ENCODE results near the gene CLIP2. TPM values are rescaled to one million over a fixed set of nuclear protein-coding genes. Genes with fewer than 3 reads are reported as not detected.
"Not testable (repeated sequence)": the region's sequence is repeated elsewhere in the genome, so short reads cannot be mapped to it uniquely, and the experiment has no call there.

The CLIP2 gene
- total RNA-seq (2014; rRNA removed; shearing (Covaris generic)) = 30.1 and 43.6 TPM in 2 replicates

DNA sequence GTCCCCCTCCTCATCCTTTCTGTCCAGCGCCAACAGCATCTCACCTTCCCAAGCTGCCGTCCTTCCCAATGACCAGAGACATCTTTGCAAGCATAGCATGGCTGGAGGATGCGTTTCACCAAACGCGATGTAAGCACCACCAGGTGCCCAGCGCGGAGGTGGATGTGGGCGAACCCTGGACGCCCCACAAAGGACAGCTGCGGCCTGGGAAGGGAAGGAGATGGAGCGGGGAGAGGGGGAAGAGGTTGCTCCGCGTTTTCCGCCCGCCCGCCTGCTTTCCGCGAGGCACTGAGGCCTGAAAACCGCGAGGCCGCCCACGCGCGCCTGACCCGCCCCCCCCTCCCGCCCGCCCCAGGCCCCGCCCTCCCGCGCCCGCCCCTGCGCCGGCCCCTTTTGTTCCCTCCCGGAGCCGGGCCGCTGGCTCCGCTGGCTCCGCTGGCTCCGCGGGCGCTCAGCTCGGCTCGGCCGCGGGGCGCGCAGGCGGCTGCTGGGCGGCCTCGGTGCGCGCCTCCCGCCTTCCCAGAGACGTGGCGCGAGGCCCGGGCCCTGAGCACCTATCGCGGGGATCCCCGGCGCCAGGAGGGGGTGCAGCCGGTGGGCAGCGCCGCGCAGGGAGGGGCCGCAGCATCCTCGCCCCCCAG, at the start of gene CLIP2:
CLIP2 (plus strand) TSS at position 390 of the 641 bp plus-strand sequence. CDS start 28,140 bp downstream, outside the sequence.
- Histone ChIP-seq H3K27me3 (ENCODE audit: control insufficient read depth, insufficient read depth, low read length) (peaks cover 8% of the 10 kb centered on the region), H3K36me3 (replicated peaks; ENCODE audit: control insufficient read depth, insufficient read depth, low read length) (no peaks in the 10 kb centered on the region; the same call in 1 of the 2 replicates), H3K4me3 (ENCODE audit: insufficient read depth, low read depth, low read length) (peak within 1 kb of the TSS; percentile 75)
- peak; percentile 98 for DNase-seq

DNA sequence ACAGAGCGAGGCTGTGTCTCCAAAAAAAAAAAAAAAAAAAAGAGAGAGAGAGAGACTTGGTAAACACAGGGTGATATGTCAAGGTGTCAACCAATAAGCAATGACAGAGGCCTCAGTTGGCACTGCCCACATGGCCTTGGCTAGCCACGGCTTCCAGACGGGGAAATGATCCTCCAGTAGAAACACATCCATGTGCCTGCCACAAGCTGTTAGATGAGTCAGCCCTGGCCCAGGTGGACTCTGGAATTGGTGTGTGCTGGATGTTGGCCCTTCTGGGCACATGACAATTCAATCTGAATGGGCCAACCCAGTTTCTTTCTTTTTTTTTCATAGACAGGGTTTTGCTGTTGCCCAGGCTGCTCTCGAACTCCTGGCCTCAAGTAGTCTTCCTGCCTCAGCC, 48.7 kb upstream of the CLIP2 start:
- no peaks in the 10 kb centered on the region for H3K27me3 ChIP-seq (ENCODE audit: control insufficient read depth, insufficient read depth, low read length)
- no peak for DNase-seq
- no peak overlapping the region for H3K4me3 ChIP-seq (ENCODE audit: insufficient read depth, low read depth, low read length)
- H3K36me3 ChIP-seq (replicated peaks; ENCODE audit: control insufficient read depth, insufficient read depth, low read length) = peaks cover 60% of the 10 kb centered on the region

DNA sequence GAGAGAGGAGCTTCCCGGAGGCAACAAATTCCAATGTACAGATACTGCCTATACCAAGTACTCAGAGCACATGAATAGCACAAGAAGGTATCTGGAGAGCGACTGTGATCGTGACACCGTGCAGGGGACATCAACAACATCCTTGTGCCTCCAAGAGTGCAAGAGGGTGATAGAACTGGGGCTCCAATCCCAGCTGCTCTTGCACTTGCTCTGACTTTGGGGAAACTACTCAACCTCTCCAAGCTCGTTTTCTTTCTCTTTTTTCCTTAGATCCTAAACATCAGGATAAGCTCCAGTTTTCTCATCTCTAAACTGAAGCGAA, 47.1 kb upstream of the CLIP2 start:
- Histone ChIP-seq H3K36me3 (replicated peaks; ENCODE audit: control insufficient read depth, insufficient read depth, low read length) (peaks cover 50% of the 10 kb centered on the region), H3K27me3 (ENCODE audit: control insufficient read depth, insufficient read depth, low read length) (no peaks in the 10 kb centered on the region), H3K4me3 (ENCODE audit: insufficient read depth, low read depth, low read length) (no peak overlapping the region)
- no peak for DNase-seq

DNA sequence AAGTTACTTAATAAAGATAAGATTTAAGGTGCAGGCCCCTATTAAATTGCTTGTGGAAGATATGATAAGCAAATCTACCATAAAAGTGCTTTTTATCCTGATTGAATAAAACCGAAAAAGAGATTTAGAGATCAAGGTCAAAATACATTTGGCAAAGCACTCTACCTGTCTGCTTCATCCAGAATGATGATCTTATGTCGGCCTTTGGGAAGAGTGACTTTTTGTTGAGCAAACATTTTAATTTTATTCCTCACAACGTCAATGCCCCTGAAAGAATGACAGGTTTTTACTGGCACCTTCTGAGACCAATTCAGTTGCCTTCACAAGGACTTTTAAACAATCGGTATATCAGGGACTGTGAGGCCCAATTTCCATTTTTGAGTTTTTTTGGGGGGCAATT, 42.7 kb upstream of the CLIP2 start:
- no peak for DNase-seq
- Histone ChIP-seq H3K4me3 (ENCODE audit: insufficient read depth, low read depth, low read length) (no peak overlapping the region), H3K27me3 (ENCODE audit: control insufficient read depth, insufficient read depth, low read length) (no peaks in the 10 kb centered on the region), H3K36me3 (replicated peaks; ENCODE audit: control insufficient read depth, insufficient read depth, low read length) (peaks cover 47% of the 10 kb centered on the region)

DNA sequence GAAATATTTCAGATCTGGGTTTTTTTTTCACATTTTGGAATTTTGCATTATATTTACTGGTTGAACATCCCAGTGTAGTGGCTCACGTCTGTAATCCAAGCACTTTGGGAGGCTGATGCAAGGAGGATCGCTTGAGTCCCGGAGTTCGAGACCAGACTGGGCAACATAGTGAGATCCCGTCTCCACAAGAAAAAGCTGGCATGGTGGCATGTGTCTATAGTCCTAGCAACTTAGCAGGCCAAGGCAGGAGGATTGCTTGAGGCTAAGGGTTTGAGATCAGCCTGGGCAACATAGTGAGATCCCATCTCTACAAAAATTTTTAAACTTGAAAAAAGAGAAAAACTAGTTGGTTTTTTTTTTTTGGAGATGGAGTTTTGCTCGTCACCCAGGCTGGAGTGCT, 41.1 kb upstream of the CLIP2 start:
- no peak for DNase-seq
- Histone ChIP-seq H3K27me3 (ENCODE audit: control insufficient read depth, insufficient read depth, low read length) (no peaks in the 10 kb centered on the region), H3K36me3 (replicated peaks; ENCODE audit: control insufficient read depth, insufficient read depth, low read length) (peaks cover 39% of the 10 kb centered on the region)

DNA sequence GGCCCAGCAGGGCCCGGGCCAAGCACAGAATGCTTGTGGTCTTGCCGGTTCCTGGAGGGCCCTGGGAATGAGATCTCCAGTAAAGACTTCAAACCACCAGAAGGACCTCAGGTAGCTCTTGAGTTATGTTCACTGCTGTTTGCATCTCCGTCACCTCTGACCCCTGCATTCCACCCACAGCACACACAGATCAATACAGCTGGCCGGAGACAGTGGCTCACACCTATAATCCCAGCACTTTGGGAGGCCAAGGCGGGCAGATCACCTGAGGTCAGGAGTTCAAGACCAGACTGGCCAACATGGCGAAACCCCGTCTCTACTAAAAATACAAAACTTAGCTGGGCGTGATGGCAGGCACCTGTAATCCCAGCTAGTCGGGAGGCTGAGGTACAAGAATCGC, 40.1 kb upstream of the CLIP2 start:
- H3K27me3 ChIP-seq (ENCODE audit: control insufficient read depth, insufficient read depth, low read length); DNase-seq; H3K4me3 ChIP-seq (ENCODE audit: insufficient read depth, low read depth, low read length): not testable (repeated sequence)
- H3K36me3 ChIP-seq (replicated peaks; ENCODE audit: control insufficient read depth, insufficient read depth, low read length) = peaks cover 37% of the 10 kb centered on the region

More for the DNA sequence above, 41.1 kb upstream of the CLIP2 start:
- H3K4me3 ChIP-seq (ENCODE audit: insufficient read depth, low read depth, low read length) = no peak overlapping the region

DNA sequence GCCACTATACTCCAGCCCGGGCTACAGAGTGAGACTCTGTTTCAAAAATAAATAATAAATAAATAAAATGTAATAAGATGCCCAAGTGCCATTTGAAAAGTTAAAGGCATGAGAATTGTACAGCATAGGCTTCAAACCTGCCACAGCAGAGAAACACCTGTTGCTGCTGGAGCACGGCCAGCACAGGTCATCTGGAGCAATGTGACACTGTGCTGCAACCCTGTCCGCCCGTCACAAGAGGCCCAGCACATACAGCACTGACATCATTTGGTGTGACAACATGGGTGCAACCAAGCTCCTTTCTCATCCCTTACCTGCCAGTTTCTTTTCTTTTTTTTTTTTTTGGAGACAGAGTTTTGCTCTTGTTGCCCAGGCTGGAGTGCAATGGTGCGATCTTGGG, 36.3 kb upstream of the CLIP2 start:
- no peaks in the 10 kb centered on the region for H3K27me3 ChIP-seq (ENCODE audit: control insufficient read depth, insufficient read depth, low read length)
- H3K4me3 ChIP-seq (ENCODE audit: insufficient read depth, low read depth, low read length) = no peak overlapping the region
- H3K36me3 ChIP-seq (replicated peaks; ENCODE audit: control insufficient read depth, insufficient read depth, low read length) = peaks cover 27% of the 10 kb centered on the region
- DNase-seq = no peak

DNA sequence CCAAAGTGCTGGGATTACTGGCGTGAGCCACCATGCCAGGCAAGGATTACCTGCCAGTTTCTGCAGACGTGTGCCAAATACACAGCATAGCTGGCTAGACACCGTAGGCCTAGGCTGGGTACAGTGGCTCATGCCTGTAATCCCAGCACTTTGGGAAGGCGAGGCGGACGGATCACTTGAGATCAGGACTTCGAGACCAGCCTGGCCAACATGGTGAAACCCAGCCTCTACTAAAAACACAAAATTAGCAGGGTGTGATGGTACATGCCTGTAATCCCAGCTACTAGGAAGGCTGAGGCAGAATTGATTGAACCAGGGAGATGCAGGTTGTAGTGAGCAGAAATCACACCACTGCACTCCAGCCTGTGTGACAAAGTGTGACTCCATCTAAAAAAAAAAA, 35.9 kb upstream of the CLIP2 start:
- Histone ChIP-seq H3K36me3 (replicated peaks; ENCODE audit: control insufficient read depth, insufficient read depth, low read length) (peaks cover 23% of the 10 kb centered on the region), H3K27me3 (ENCODE audit: control insufficient read depth, insufficient read depth, low read length) (no peaks in the 10 kb centered on the region), H3K4me3 (ENCODE audit: insufficient read depth, low read depth, low read length) (peak overlapping the region; percentile 99)
- DNase-seq = no peak

DNA sequence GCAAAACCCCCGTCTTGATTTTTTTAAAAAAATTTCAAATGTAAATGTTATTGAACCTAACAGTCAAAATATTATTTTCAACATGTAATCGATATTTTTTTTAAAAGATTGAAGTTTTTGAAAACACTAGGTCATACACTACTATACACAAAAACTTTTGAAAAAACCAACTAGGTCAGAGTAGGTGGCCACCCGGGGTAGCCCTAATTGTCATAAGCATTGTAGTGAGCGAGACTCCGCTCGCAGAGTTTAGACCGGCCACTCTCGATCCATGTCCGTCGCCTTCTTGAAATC, 35.4 kb upstream of the CLIP2 start:
- no peak for DNase-seq
- Histone ChIP-seq H3K4me3 (ENCODE audit: insufficient read depth, low read depth, low read length) (peak overlapping the region; percentile 99), H3K27me3 (ENCODE audit: control insufficient read depth, insufficient read depth, low read length) (no peaks in the 10 kb centered on the region), H3K36me3 (replicated peaks; ENCODE audit: control insufficient read depth, insufficient read depth, low read length) (peaks cover 20% of the 10 kb centered on the region)

DNA sequence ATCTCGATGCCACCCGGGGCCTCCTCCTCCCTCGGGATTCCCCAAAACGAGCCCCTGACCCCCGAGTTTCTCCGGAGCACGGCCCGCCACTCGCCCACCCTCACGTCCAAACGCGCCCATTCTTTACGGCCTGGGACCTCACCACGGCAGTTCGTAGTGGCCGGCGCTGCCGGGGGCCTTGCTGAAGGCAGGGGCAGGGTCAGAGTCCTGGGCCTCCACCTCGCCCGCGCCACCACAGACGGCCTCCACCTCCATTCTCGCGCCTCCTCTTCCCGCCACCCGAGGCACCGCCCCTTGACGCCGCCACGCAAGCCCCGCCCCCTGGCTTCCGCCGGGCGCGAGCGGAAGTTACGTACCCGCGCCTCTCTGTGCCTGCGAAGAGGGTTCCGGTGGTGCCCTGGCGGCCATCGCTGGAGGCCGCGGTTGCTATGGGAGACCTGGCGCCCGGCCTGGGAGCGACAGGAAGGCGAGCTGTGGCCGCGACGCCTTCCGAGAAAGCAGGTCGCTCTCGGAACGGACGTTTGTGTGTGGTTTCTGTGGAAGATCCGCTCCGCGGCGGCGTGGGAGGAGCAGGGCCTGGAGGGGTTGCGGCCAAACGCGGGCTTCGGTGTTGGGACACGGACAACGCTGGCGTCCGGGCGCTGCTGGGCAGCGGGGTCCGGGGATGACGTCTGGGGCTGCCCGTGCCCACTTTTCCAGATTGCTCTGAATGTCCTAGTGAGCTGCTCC, 34.9 kb upstream of the CLIP2 start, which contains the start of gene RFC2:
RFC2 (minus strand) TSS at position 271 of the 729 bp plus-strand sequence; CDS start at position 255, 16 bp downstream.
- H3K36me3 ChIP-seq (replicated peaks; ENCODE audit: control insufficient read depth, insufficient read depth, low read length) = peaks cover 16% of the 10 kb centered on the region
- peak; percentile 99 for DNase-seq
- peak within 1 kb of the TSS; percentile 99 for H3K4me3 ChIP-seq (ENCODE audit: insufficient read depth, low read depth, low read length)
- no peaks in the 10 kb centered on the region for H3K27me3 ChIP-seq (ENCODE audit: control insufficient read depth, insufficient read depth, low read length)

DNA sequence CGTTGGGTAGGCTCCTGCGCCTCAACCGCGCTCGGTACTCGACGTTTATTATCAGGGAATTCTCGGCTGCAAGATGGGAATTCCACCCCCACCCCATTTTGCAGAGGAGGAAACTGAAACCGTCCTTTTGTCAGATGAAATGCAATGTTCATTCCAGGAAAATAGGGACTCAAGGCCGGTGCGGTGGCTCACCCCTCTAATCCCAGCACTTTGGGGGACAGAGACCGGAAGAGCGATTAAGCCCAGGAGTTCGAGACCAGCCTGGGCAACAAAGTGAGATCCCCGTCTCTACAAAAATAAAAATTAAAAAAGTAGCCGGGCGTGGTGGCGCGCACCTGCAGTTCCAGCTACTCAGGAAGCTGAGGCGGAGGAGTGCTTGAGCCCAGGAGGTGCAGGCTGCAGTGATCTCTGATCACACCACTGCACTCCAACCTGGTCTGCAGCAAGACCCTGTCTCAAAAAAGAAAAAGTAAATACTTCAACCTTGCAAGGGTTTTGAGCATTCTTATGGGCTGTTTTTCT, 34.3 kb upstream of the CLIP2 start:
- Histone ChIP-seq H3K36me3 (replicated peaks; ENCODE audit: control insufficient read depth, insufficient read depth, low read length) (peaks cover 12% of the 10 kb centered on the region), H3K27me3 (ENCODE audit: control insufficient read depth, insufficient read depth, low read length) (no peaks in the 10 kb centered on the region)

DNA sequence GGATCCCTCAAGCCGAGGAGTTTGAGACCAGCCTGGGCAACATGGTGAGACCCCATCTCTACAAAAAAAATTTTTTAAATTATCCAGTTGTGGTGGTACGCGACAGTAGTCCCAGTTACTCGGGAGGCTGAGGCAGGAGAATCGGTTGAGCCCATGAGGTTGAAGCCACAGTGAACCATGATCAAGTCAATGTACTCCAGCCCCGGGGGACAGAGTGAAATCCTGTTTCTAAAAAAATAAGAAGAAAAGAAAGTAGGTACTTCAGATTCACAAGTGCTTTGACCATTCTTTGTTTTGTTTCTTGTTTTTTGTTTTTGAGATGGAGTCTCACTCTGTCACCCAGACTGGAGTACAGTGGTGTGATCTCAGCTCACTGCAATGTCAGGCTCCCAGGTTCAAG, 33.7 kb upstream of the CLIP2 start:
- not testable (repeated sequence) for H3K4me3 ChIP-seq (ENCODE audit: insufficient read depth, low read depth, low read length)

More for the DNA sequence above, 34.3 kb upstream of the CLIP2 start:
- H3K4me3 ChIP-seq (ENCODE audit: insufficient read depth, low read depth, low read length) = peak overlapping the region; percentile 99
- no peak for DNase-seq

DNA sequence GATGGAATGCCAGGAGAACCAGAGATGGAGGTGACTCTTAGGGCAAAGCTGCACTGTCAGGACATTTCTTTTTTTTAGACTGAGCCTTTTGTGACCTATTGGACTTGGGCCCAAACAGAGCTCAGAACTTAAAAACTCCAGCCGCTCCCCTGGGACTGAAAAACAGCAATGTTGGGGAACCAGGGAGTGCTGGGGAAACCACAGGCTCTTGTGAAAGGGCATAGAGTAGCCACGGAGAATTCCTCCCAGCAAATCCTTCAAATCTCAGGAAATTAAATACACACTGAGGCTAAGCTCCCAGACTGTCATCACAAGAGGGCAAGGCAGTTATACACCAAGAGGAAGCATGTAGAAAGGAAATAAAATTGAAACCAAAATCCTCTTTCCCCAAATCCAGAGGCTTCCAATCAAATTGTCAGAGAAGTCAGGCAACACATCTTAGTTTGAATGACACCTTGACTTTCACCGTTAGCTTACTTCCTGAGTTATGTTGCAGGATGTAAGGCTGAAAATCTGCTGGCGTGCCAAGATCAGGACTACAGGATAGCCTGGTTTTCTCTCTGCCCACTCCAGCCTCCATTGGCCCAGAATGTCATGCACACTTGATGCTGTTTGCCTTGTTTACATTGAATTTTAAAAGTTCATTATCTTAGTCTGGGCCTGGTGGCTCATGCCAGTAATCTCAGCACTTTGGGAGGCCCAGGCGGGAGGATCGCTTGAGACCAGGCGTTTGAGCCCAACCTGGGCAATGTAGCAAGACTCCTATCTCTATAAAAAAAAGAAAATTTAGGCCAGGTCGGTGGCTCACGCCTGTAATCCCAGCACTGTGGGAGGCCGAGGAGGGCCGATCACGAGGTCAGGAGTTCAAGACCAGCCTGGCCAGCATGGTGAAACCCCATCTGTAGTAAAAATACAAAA, 32.5 kb upstream of the CLIP2 start:
- DNase-seq = no peak
- Histone ChIP-seq H3K27me3 (ENCODE audit: control insufficient read depth, insufficient read depth, low read length) (no peaks in the 10 kb centered on the region), H3K4me3 (ENCODE audit: insufficient read depth, low read depth, low read length) (no peak overlapping the region), H3K36me3 (replicated peaks; ENCODE audit: control insufficient read depth, insufficient read depth, low read length) (peaks cover 3% of the 10 kb centered on the region)

More for the DNA sequence above, 33.7 kb upstream of the CLIP2 start:
- not testable (repeated sequence) for DNase-seq; H3K36me3 ChIP-seq (replicated peaks; ENCODE audit: control insufficient read depth, insufficient read depth, low read length); H3K27me3 ChIP-seq (ENCODE audit: control insufficient read depth, insufficient read depth, low read length)

DNA sequence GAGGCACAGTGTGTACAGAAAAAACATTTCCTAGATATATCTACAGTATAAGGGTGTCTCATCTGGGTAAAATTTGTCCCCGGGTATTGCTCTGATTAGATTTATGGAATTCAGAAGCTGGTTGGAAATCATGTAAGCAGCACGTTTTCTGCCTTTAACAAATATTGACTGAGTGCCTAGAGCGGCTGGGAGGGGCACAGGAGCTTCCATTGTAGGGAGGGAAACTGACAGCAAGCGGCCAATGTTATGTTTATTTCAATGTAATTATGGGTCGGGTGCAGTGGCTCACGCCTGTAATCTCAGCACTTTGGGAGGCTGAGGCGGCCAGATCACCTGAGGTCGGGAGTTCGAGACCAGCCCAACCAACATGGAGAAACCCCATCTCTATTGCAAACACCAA, 30.6 kb upstream of the CLIP2 start:
- Histone ChIP-seq H3K4me3 (ENCODE audit: insufficient read depth, low read depth, low read length) (no peak overlapping the region), H3K27me3 (ENCODE audit: control insufficient read depth, insufficient read depth, low read length) (no peaks in the 10 kb centered on the region)

More for the DNA sequence above, 30.6 kb upstream of the CLIP2 start:
- no peak for DNase-seq
- no peaks in the 10 kb centered on the region for H3K36me3 ChIP-seq (replicated peaks; ENCODE audit: control insufficient read depth, insufficient read depth, low read length)

Measured in H7 (cell line).